Left ventricle myocardium inferior (tissue), 1 donor: ENCODE data around the gene PARD3. TPM values are rescaled to one million over a fixed set of nuclear protein-coding genes. Genes with fewer than 3 reads are reported as not detected.

Source experiments
- DNase-seq: peaks from one replicate; pipeline ENCODE4 v3.0.0-alpha.2; 2020
- H3K27ac ChIP-seq: fragments of 200-600 bp; replicated peaks from 2 replicates; pipeline ENCODE4 v1.8.0; 2021
- H3K27me3 ChIP-seq: fragments of 200-600 bp; 2 replicates; pipeline ENCODE4 v1.8.0; 2021; ENCODE audit warnings: low read depth
- H3K36me3 ChIP-seq: fragments of 200-600 bp; 2 replicates; pipeline ENCODE4 v1.8.0; 2021
- H3K4me1 ChIP-seq: fragments of 200-600 bp; 2 replicates; pipeline ENCODE4 v1.8.0; 2021
- H3K4me3 ChIP-seq: fragments of 200-600 bp; 2 replicates; pipeline ENCODE4 v1.8.0; 2021; ENCODE audit warnings: mild to moderate bottlenecking, moderate library complexity
- H3K9me3 ChIP-seq: fragments of 200-600 bp; replicated peaks from 2 replicates; pipeline ENCODE4 v1.8.0; 2021
- intact Hi-C: fragments of 100-400 bp; cut with micrococcal nuclease; formaldehyde crosslinking; loops from one replicate; pipeline ENCODE4 v1.11.0; 2022
- total RNA-seq: library from RNA; stranded (reverse); fragmentation: NEBNext Ultra II Directional; extraction: Animal tissue kit (Norgen Biotek cat#: 25700); gene quantifications from one replicate; pipeline ENCODE4 v1.2.1, GENCODE V29; 2021
- TF ChIP-seq, protein P1 (sequence below): fragments of 200-600 bp; IDR thresholded peaks from 2 replicates; pipeline ENCODE4 v1.8.0; 2021; ENCODE audit warnings: antibody characterized with exemption, mild to moderate bottlenecking, borderline replicate concordance
- donor health status: DM: no; HTN: yes; CAD: no; lungs with severe emphysema.

The PARD3 gene
- total RNA-seq, 1 donor from 2014 or later, result 29.6 TPM

DNA sequence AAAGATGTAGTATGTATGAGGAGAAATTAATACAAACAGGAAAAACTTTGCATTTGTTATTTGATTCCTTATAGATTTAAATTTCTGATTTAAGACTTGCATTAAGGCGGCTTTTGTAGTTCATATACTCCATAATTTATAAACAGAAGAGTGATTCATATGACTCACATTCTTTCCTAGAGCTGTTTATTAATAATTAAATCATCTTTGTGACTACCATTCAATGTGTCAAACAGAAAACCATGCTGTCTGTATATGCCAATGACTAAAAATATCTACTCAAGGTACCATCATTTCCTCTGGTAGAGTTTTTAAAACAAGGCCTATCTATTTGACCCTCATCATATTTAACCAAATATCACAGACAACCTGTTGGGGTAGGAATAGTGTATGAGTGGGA lies 501.7 kb downstream of the PARD3 start:
- Histone ChIP-seq H3K27ac (no peak overlapping the region), H3K36me3 (peaks cover 9% of the 10 kb centered on the region), H3K4me3 (no peak overlapping the region), H3K9me3 (no peaks in the 10 kb centered on the region), H3K27me3 (no peaks in the 10 kb centered on the region), H3K4me1 (no peaks in the 10 kb centered on the region)
- intact Hi-C loops, result no loop called here
- TF ChIP-seq, protein P1, sequence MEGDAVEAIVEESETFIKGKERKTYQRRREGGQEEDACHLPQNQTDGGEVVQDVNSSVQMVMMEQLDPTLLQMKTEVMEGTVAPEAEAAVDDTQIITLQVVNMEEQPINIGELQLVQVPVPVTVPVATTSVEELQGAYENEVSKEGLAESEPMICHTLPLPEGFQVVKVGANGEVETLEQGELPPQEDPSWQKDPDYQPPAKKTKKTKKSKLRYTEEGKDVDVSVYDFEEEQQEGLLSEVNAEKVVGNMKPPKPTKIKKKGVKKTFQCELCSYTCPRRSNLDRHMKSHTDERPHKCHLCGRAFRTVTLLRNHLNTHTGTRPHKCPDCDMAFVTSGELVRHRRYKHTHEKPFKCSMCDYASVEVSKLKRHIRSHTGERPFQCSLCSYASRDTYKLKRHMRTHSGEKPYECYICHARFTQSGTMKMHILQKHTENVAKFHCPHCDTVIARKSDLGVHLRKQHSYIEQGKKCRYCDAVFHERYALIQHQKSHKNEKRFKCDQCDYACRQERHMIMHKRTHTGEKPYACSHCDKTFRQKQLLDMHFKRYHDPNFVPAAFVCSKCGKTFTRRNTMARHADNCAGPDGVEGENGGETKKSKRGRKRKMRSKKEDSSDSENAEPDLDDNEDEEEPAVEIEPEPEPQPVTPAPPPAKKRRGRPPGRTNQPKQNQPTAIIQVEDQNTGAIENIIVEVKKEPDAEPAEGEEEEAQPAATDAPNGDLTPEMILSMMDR, result no peak
- no peak for DNase-seq

DNA sequence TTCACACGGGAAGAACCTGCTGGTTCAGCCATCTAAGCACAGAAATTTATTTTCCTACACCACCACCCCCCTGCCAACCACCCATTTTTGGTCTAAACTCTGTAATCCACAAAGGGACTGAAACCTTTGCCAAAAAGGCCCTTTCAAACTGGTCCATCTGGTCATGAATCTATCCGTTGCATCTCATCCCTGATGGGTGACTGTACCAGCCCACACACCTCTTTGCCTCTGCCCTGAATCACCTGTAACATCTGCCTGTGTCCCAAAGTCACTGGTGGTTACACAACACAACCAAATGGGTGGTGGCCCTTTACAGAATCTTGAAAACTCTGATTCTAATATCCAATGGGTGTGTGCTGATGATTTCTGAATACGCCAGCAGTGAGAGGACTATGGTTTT lies 503.4 kb downstream of the PARD3 start:
- peaks cover 4% of the 10 kb centered on the region for H3K36me3 ChIP-seq
- no peaks in the 10 kb centered on the region for H3K4me1 ChIP-seq
- H3K27ac ChIP-seq, result no peak overlapping the region
- no peak for DNase-seq
- no peak overlapping the region for H3K4me3 ChIP-seq
- intact Hi-C loops, result no loop called here
- TF ChIP-seq, protein P1, result no peak
- no peaks in the 10 kb centered on the region for H3K9me3 ChIP-seq
- H3K27me3 ChIP-seq, result no peaks in the 10 kb centered on the region

- no peaks in the 10 kb centered on the region for H3K4me1 ChIP-seq
- no peaks in the 10 kb centered on the region for H3K36me3 ChIP-seq
- TF ChIP-seq, protein P1, result no peak
- no peaks in the 10 kb centered on the region for H3K27me3 ChIP-seq
- no peaks in the 10 kb centered on the region for H3K9me3 ChIP-seq
- no peak overlapping the region for H3K27ac ChIP-seq
- intact Hi-C loops, result no loop called here
- no peak for DNase-seq
- H3K4me3 ChIP-seq, result no peak overlapping the region
Observed at GRCh38 chr10:34310234-34310633, 504.9 kb downstream of the PARD3 start.

- H3K27ac ChIP-seq, result no peak overlapping the region
- H3K9me3 ChIP-seq, result no peaks in the 10 kb centered on the region
- no peaks in the 10 kb centered on the region for H3K27me3 ChIP-seq
- no peak for DNase-seq
- H3K36me3 ChIP-seq, result no peaks in the 10 kb centered on the region
- intact Hi-C loops, result no loop called here
- no peak overlapping the region for H3K4me3 ChIP-seq
- no peaks in the 10 kb centered on the region for H3K4me1 ChIP-seq
- TF ChIP-seq, protein P1, result no peak
Observed at GRCh38 chr10:34305189-34305588, 509.9 kb downstream of the PARD3 start.

- H3K36me3 ChIP-seq, result no peaks in the 10 kb centered on the region
- intact Hi-C loops, result no loop called here
- H3K4me1 ChIP-seq, result no peaks in the 10 kb centered on the region
- no peaks in the 10 kb centered on the region for H3K27me3 ChIP-seq
- no peaks in the 10 kb centered on the region for H3K9me3 ChIP-seq
- H3K4me3 ChIP-seq, result no peak overlapping the region
- TF ChIP-seq, protein P1, result no peak
- H3K27ac ChIP-seq, result no peak overlapping the region
- DNase-seq, result no peak
Observed at GRCh38 chr10:34303022-34303421, 512.1 kb downstream of the PARD3 start.
